Keratinocyte (primary cell): ENCODE measurements around the gene CIP2A. TPM values are rescaled to one million over a fixed set of nuclear protein-coding genes. Genes with fewer than 3 reads are reported as not detected.

ENCODE experiments used
- DNase-seq: peaks from one replicate; pipeline ENCODE4 v3.0.0-alpha.2; 2011; ENCODE audit warnings: low read depth, missing footprints, low spot score
- FAIRE-seq: peaks from 2 replicates; lab custom pipeline; 2011; peaks lifted over from hg19 to GRCh38; lab: Jason Lieb, UNC
- H2AFZ ChIP-seq: 2 replicates; pipeline ENCODE4 v1.6.0; 2012; ENCODE audit warnings: low read length, control low read depth, inconsistent platforms; ENCODE audit not compliant: control insufficient read depth
- H3K27ac ChIP-seq: 2 replicates; pipeline ENCODE4 v1.5.1; 2011; ENCODE audit warnings: low read length; ENCODE audit not compliant: control insufficient read depth, insufficient read depth
- H3K27me3 ChIP-seq: 3 replicates; pipeline ENCODE4 v1.6.0; 2011; ENCODE audit warnings: low read length; ENCODE audit not compliant: control insufficient read depth, insufficient read depth; ENCODE audit errors: extremely low read depth
- H3K36me3 ChIP-seq, 2 experiments: 2 replicates in 1 of 2; 3 replicates in 1 of 2; pipeline ENCODE4 v1.5.1; 2011; ENCODE audit warnings: low read length in 2 of 2, mild to moderate bottlenecking in 1 of 2; ENCODE audit not compliant: control insufficient read depth in 2 of 2, insufficient read depth in 2 of 2; ENCODE audit errors: extremely low read depth in 1 of 2
- H3K4me1 ChIP-seq: 3 replicates; pipeline ENCODE4 v1.5.1; 2011; ENCODE audit warnings: low read length; ENCODE audit not compliant: control insufficient read depth, insufficient read depth; ENCODE audit errors: extremely low read depth
- H3K4me2 ChIP-seq: 3 replicates; pipeline ENCODE4 v1.6.0; 2011; ENCODE audit warnings: low read depth, low read length; ENCODE audit not compliant: control insufficient read depth, insufficient read depth; ENCODE audit errors: extremely low read depth
- H3K4me3 ChIP-seq, 3 experiments: fragments of 200-600 bp in 1 of 3; sonication (generic) in 1 of 3; 2 replicates in 2 of 3; 3 replicates in 1 of 3; pipeline ENCODE4 v1.5.1; 2011 to 2016; ENCODE audit warnings: low read length in 3 of 3, mild to moderate bottlenecking in 3 of 3, control low read depth in 2 of 3, inconsistent platforms in 1 of 3, low read depth in 1 of 3, mixed read lengths in 1 of 3, mixed run types in 1 of 3, moderate library complexity in 1 of 3; ENCODE audit not compliant: control insufficient read depth in 2 of 3, insufficient read depth in 2 of 3; ENCODE audit errors: extremely low read depth in 1 of 3
- H3K79me2 ChIP-seq: 2 replicates; pipeline ENCODE4 v1.6.0; 2012; ENCODE audit warnings: low read length; ENCODE audit not compliant: control insufficient read depth, insufficient read depth
- H3K9ac ChIP-seq: 3 replicates; pipeline ENCODE4 v1.6.0; 2011; ENCODE audit warnings: low read length; ENCODE audit not compliant: control insufficient read depth, insufficient read depth; ENCODE audit errors: extremely low read depth
- H3K9me1 ChIP-seq: 3 replicates; pipeline ENCODE4 v1.6.0; 2011; ENCODE audit warnings: low read length; ENCODE audit not compliant: control insufficient read depth, insufficient read depth; ENCODE audit errors: extremely low read depth
- H3K9me3 ChIP-seq: 2 replicates; pipeline ENCODE4 v1.5.1; 2012; ENCODE audit warnings: low read depth, low read length; ENCODE audit not compliant: control insufficient read depth
- H4K20me1 ChIP-seq: 3 replicates; pipeline ENCODE4 v1.6.0; 2011; ENCODE audit warnings: low read length; ENCODE audit not compliant: control insufficient read depth, insufficient read depth; ENCODE audit errors: extremely low read depth
- EZH2 ChIP-seq: IDR thresholded peaks from one replicate; pipeline ENCODE4 v1.6.1; 2012; ENCODE audit warnings: inconsistent platforms, mild to moderate bottlenecking, low read length, moderate library complexity
- dilution Hi-C: fragments of 300-500 bp; cut with MboI; formaldehyde crosslinking; loops from one replicate; pipeline ENCODE4 v1.7.0; 2020; ENCODE audit warnings: low sequenced_read_pairs; ENCODE audit not compliant: extremely low pct_ligation_motif_present
- polyA plus RNA-seq, 5 experiments: library from polyadenylated mRNA; depleted of rRNA in 3 of 5; stranded (reverse) in 3 of 5; stranded (forward) in 1 of 5; unstranded in 1 of 5; fragments of >200 nt; gene quantifications; 1 replicate in 1 of 5; 2 replicates in 3 of 5; 3 replicates in 1 of 5; pipeline versions ENCODE4 v1.2.1 to v1.2.3, GENCODE V29; 2011 to 2012; ENCODE audit warnings: missing spikeins in 2 of 5, low read depth in 1 of 5, low replicate concordance in 1 of 5
- TF ChIP-seq, protein P1 (sequence below), 3 experiments: IDR thresholded peaks in 1 of 3; conservative IDR thresholded peaks in 1 of 3; optimal IDR thresholded peaks in 1 of 3; 2 replicates in 2 of 3; 3 replicates in 1 of 3; pipeline versions ENCODE3 to v1.5.1; 2011; ENCODE audit warnings: low read length in 3 of 3, mild to moderate bottlenecking in 3 of 3, moderate library complexity in 2 of 3, control low read depth in 1 of 3, inconsistent platforms in 1 of 3; ENCODE audit not compliant: insufficient read depth in 2 of 3; ENCODE audit errors: extremely low read depth in 1 of 3

The CIP2A gene
- polyA plus RNA-seq, 1 donor (not counting 4 experiments of a cell fraction or from before 2014, with no cell fraction given) = 9.9 TPM

DNA sequence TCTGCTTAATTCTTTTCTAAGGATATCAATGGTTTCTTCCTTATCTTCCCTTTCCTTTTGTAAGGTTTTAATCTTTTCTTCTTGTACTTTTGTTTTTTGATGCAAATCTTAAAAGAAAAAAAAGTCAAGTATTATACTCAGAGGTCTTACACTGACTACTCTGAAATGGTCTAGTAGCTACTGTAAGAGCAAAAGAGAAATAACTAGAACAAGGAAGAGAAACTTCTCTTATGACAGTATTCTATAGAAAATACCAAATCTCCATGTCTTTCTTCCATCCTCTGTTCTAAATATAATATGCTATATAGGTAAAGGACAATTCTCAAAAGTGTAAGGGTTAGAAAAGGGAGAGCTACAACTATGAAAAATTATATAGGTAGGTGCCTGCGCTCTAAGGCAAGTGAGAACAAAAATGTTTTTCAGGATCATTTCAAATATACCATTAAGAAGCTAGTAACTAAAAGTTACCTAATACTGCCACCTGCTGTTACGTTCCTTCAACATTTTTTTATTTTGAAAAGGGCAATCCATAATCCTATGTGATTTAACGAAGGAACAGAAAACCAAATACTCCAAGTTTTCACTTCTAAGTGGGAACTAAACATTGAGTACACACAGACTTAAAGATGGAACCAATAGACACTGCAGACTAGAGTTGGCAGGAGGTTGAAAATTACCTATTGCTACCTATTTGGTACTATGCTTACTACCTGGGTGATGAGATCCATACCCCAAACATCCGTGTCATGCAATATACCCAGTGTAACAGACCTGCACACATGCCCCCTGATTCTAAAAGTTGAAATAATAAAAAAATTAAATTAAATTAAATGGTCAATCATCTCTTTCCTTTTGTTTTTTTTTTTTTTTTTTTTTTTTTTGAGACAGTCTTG lies 36.7 kb downstream of the CIP2A start:
- Histone ChIP-seq H4K20me1 (no peaks in the 10 kb centered on the region), H3K4me3 (no peak overlapping the region), H3K9ac (no peak overlapping the region), H2AFZ (peak overlapping the region; percentile 54), H3K9me1 (no peaks in the 10 kb centered on the region), H3K36me3 (peaks cover 0 to 1% of the 10 kb centered on the region in 2 experiments), H3K27me3 (no peaks in the 10 kb centered on the region), H3K4me2 (no peak overlapping the region), H3K27ac (no peak overlapping the region), H3K79me2 (no peaks in the 10 kb centered on the region), H3K9me3 (no peaks in the 10 kb centered on the region), H3K4me1 (no peaks in the 10 kb centered on the region)
- dilution Hi-C loops = no loop called here
- no peak for DNase-seq
- FAIRE-seq = no peak
- TF ChIP-seq, protein P1, sequence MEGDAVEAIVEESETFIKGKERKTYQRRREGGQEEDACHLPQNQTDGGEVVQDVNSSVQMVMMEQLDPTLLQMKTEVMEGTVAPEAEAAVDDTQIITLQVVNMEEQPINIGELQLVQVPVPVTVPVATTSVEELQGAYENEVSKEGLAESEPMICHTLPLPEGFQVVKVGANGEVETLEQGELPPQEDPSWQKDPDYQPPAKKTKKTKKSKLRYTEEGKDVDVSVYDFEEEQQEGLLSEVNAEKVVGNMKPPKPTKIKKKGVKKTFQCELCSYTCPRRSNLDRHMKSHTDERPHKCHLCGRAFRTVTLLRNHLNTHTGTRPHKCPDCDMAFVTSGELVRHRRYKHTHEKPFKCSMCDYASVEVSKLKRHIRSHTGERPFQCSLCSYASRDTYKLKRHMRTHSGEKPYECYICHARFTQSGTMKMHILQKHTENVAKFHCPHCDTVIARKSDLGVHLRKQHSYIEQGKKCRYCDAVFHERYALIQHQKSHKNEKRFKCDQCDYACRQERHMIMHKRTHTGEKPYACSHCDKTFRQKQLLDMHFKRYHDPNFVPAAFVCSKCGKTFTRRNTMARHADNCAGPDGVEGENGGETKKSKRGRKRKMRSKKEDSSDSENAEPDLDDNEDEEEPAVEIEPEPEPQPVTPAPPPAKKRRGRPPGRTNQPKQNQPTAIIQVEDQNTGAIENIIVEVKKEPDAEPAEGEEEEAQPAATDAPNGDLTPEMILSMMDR (optimal IDR thresholded peaks at IDR 0.05 in 1 of 3, IDR thresholded peaks at IDR 0.05 in 1 of 3, conservative IDR thresholded peaks at IDR 0.05 in 1 of 3; ENCODE audit: extremely low read depth in 1 of 3, insufficient read depth in 2 of 3, low read length in 3 of 3) = peak in 1 of 3 experiments; percentile 38
- TF ChIP-seq EZH2 = no peak

DNA sequence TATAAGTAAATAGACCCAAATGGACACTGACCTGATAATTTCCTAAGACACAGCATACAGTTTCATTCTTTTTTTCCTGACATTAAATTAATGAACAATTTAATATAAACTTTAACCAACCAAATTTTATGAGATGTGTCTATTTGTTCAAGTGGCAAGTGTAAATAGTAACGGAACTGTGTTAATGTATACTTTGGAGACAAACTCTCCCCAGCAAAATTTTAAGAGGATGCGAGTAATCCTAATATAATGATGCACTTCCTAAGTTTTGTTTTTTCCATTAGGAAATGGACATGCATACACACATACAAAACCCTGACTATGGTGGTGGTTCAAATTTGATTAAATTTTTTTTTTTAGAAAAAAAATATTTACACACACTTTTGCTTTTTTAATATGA lies 40.4 kb downstream of the CIP2A start:
- no peaks in the 10 kb centered on the region for H3K27me3 ChIP-seq
- no peaks in the 10 kb centered on the region for H4K20me1 ChIP-seq
- H3K9ac ChIP-seq = no peak overlapping the region
- H3K4me1 ChIP-seq = no peaks in the 10 kb centered on the region
- no peak for FAIRE-seq
- DNase-seq = no peak
- H2AFZ ChIP-seq = no peak overlapping the region
- H3K9me3 ChIP-seq = no peaks in the 10 kb centered on the region
- H3K27ac ChIP-seq = no peak overlapping the region
- no peaks in the 10 kb centered on the region for H3K9me1 ChIP-seq
- dilution Hi-C loops = no loop called here
- H3K36me3 ChIP-seq = peaks cover 1 to 5% of the 10 kb centered on the region in 2 experiments
- H3K4me2 ChIP-seq = no peak overlapping the region
- no peak overlapping the region for H3K4me3 ChIP-seq
- no peaks in the 10 kb centered on the region for H3K79me2 ChIP-seq
- TF ChIP-seq EZH2 = no peak
- TF ChIP-seq, protein P1 (optimal IDR thresholded peaks at IDR 0.05 in 1 of 3, IDR thresholded peaks at IDR 0.05 in 1 of 3, conservative IDR thresholded peaks at IDR 0.05 in 1 of 3; ENCODE audit: extremely low read depth in 1 of 3, insufficient read depth in 2 of 3, low read length in 3 of 3) = no peak
